MM.1S (cell line): Measurements from ENCODE around the gene PPA2.

Experiments
- DNase-seq: peaks from one replicate; pipeline ENCODE4 v3.0.0-alpha.2; 2015
- H2AFZ ChIP-seq: fragments of 300-600 bp; sonication (generic); 2 replicates; pipeline ENCODE4 v1.6.0; 2016; ENCODE audit warnings: antibody characterized with exemption, low read length
- H3F3A ChIP-seq: fragments of 300-600 bp; sonication (generic); 2 replicates; pipeline ENCODE4 v1.6.1; 2016; ENCODE audit warnings: mild to moderate bottlenecking, antibody characterized with exemption, low read length, moderate library complexity, mixed read lengths; ENCODE audit not compliant: insufficient read depth
- H3K27ac ChIP-seq: fragments of 300-600 bp; sonication (generic); 2 replicates; pipeline ENCODE4 v1.5.1; 2016; ENCODE audit warnings: mild to moderate bottlenecking, low read length
- H3K27me3 ChIP-seq: fragments of 300-600 bp; sonication (generic); replicated peaks from 2 replicates; pipeline ENCODE4 v1.6.0; 2016; ENCODE audit warnings: low read length; ENCODE audit not compliant: insufficient read depth
- H3K36me3 ChIP-seq: fragments of 300-600 bp; sonication (generic); replicated peaks from 2 replicates; pipeline ENCODE4 v1.6.1; 2016; ENCODE audit warnings: mild to moderate bottlenecking, low read length, mixed read lengths; ENCODE audit not compliant: insufficient read depth
- H3K4me1 ChIP-seq: fragments of 300-600 bp; sonication (generic); 2 replicates; pipeline ENCODE4 v1.6.1; 2016; ENCODE audit warnings: low read length, mixed read lengths
- H3K4me2 ChIP-seq: fragments of 300-600 bp; sonication (generic); 2 replicates; pipeline ENCODE4 v1.6.0; 2016; ENCODE audit warnings: low read depth, low read length
- H3K4me3 ChIP-seq: fragments of 300-600 bp; sonication (generic); 2 replicates; pipeline ENCODE4 v1.5.1; 2016; ENCODE audit warnings: low read length, mixed read lengths
- H3K79me2 ChIP-seq: fragments of 300-600 bp; sonication (generic); 2 replicates; pipeline ENCODE4 v1.6.1; 2016; ENCODE audit warnings: mixed run types, low read length, mixed read lengths
- H3K9ac ChIP-seq: fragments of 300-600 bp; sonication (generic); 2 replicates; pipeline ENCODE4 v1.6.1; 2016; ENCODE audit warnings: low read length, mixed read lengths
- H3K9me2 ChIP-seq: fragments of 300-600 bp; sonication (generic); replicated peaks from 2 replicates; pipeline ENCODE4 v1.6.1; 2016; ENCODE audit warnings: mild to moderate bottlenecking, low read length, mixed read lengths; ENCODE audit not compliant: insufficient read depth
- H3K9me3 ChIP-seq: fragments of 300-600 bp; sonication (generic); replicated peaks from 2 replicates; pipeline ENCODE4 v1.6.1; 2016; ENCODE audit warnings: mild to moderate bottlenecking, low read length, mixed read lengths; ENCODE audit not compliant: insufficient read depth
- H4K20me1 ChIP-seq: fragments of 300-600 bp; sonication (generic); 2 replicates; pipeline ENCODE4 v1.6.1; 2016; ENCODE audit warnings: mild to moderate bottlenecking, low read length, moderate library complexity, mixed read lengths; ENCODE audit not compliant: insufficient read depth
- CTCF ChIP-seq: fragments of 300-600 bp; sonication (generic); IDR thresholded peaks from 2 replicates; pipeline ENCODE4 v1.5.1; 2016; ENCODE audit warnings: antibody characterized with exemption, low read length, mixed read lengths
- EZH2 ChIP-seq: fragments of 300-600 bp; sonication (generic); optimal IDR thresholded peaks from 2 replicates; pipeline ENCODE3; 2017; ENCODE audit warnings: low read depth, mild to moderate bottlenecking, antibody characterized with exemption, low read length, mixed read lengths
- EZH2phosphoT487 ChIP-seq: fragments of 300-600 bp; sonication (generic); IDR thresholded peaks from 2 replicates; pipeline ENCODE4 v1.6.1; 2018; ENCODE audit warnings: antibody characterized with exemption, low read length

The PPA2 gene

GRCh38 chr4:105473324-105474098 is at the start of gene PPA2:
Gene PPA2, minus strand, starts transcription at chr4:105474062. Its CDS starts 12 bp downstream, at chr4:105474050.
- H3K27me3 ChIP-seq = no peaks in the 10 kb centered on the region
- H4K20me1 ChIP-seq = no peaks in the 10 kb centered on the region
- peak within 1 kb of the TSS; percentile 97 for H3K9ac ChIP-seq
- peak; percentile 93 for DNase-seq
- TF ChIP-seq CTCF = no peak
- no peak for TF ChIP-seq EZH2phosphoT487
- TF ChIP-seq EZH2 = no peak
- H3K9me3 ChIP-seq = no peaks in the 10 kb centered on the region
- H2AFZ ChIP-seq = peak within 1 kb of the TSS; percentile 71
- no peaks in the 10 kb centered on the region for H3K9me2 ChIP-seq
- peak within 1 kb of the TSS; percentile 97 for H3K27ac ChIP-seq
- H3K36me3 ChIP-seq = no peaks in the 10 kb centered on the region
- peak within 1 kb of the TSS; percentile 93 for H3K4me2 ChIP-seq
- H3K79me2 ChIP-seq = peaks cover 48% of the 10 kb centered on the region
- peaks cover 8% of the 10 kb centered on the region for H3K4me1 ChIP-seq
- H3K4me3 ChIP-seq = peak within 1 kb of the TSS; percentile 88
- peaks cover 15% of the 10 kb centered on the region for H3F3A ChIP-seq

DNA sequence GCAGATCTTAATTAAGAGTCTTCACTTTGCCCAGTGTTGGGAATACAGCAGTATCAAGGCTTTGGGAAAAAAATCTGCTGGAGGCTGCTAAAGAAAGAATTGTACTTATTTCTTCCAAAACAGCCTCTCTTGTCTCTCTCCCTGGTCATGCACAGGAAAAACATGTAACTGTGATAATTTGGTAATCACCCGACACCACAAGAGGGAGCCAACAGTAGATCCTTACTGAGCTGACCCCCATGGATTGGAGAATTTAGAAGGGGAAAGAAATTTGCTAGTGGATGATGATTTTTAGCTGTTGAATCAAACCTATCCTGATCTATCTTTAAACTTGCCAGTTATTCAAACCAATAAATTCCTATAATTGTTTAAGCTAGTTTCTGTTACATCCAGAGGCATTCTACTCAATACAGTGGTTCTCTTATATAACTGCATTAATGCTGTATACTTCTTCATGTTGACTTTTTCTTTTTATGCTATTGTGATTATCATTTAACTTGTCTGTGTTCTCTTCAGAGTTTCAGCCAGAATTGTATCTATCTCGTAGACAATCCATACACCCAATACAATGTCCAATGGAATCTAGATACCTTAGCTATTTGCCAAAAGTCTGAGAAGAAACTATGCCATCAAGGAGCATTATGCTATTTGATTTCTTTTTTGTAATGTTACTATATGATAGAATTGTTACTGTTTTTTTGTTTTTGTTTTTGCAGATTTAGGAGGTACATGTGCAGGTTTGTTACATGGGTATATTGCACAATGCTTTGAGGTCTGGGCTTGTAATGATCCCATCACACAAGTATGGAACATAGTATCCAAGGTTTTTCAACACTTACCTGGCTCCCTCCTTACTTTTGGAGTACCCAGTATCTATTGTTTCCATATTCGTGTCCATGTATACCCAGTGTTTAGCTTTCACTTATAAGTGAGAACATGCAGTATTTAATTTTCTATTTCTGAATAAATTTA is 47.2 kb upstream of the PPA2 start:
- H3K27ac ChIP-seq = no peak overlapping the region
- no peaks in the 10 kb centered on the region for H3K27me3 ChIP-seq
- no peak overlapping the region for H3K4me2 ChIP-seq
- H2AFZ ChIP-seq = no peak overlapping the region
- no peaks in the 10 kb centered on the region for H3F3A ChIP-seq
- H4K20me1 ChIP-seq = no peaks in the 10 kb centered on the region
- TF ChIP-seq CTCF = peak; percentile 77
- no peak for TF ChIP-seq EZH2phosphoT487
- H3K79me2 ChIP-seq = no peaks in the 10 kb centered on the region
- peak; percentile 63 for DNase-seq
- H3K9ac ChIP-seq = no peak overlapping the region
- no peaks in the 10 kb centered on the region for H3K36me3 ChIP-seq
- H3K4me1 ChIP-seq = no peaks in the 10 kb centered on the region
- H3K4me3 ChIP-seq = no peak overlapping the region
- H3K9me3 ChIP-seq = no peaks in the 10 kb centered on the region
- H3K9me2 ChIP-seq = no peaks in the 10 kb centered on the region

DNA sequence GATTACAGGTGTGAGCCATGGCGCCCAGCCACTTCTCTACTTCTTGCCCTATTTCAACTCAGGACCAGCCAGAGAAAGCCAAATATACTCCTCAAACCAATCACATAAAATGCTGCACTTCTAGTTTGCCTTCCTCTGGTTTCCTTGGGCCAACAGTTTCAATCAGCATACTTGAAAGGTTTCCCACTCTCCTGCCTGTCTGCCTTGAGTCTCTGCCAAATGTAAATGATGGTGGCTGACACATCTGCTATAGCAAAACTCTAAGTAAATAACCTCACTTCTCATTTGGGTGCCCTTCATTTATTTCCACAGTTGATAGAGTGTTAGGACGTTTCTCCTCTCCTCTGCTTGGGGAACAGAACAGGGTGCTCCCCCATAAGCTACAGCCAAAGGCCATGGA is 36.4 kb upstream of the PPA2 start:
- DNase-seq = no peak
- Histone ChIP-seq H3F3A (no peaks in the 10 kb centered on the region), H3K9ac (no peak overlapping the region), H3K4me1 (no peaks in the 10 kb centered on the region), H3K4me3 (no peak overlapping the region), H3K27me3 (no peaks in the 10 kb centered on the region), H4K20me1 (no peaks in the 10 kb centered on the region), H2AFZ (no peak overlapping the region), H3K36me3 (no peaks in the 10 kb centered on the region), H3K4me2 (no peak overlapping the region), H3K27ac (no peak overlapping the region), H3K79me2 (no peaks in the 10 kb centered on the region), H3K9me2 (no peaks in the 10 kb centered on the region), H3K9me3 (no peaks in the 10 kb centered on the region)
- TF ChIP-seq EZH2phosphoT487 = no peak
- TF ChIP-seq CTCF = no peak
- no peak for TF ChIP-seq EZH2
